ENCODE results near the gene DGUOK. TPM values are rescaled to one million over a fixed set of nuclear protein-coding genes. Genes with fewer than 3 reads are reported as not detected.

Gene DGUOK
- total and polyA plus RNA-seq, 9 donors, result 35.0 to 50.5 (median 44.9) TPM

DNA sequence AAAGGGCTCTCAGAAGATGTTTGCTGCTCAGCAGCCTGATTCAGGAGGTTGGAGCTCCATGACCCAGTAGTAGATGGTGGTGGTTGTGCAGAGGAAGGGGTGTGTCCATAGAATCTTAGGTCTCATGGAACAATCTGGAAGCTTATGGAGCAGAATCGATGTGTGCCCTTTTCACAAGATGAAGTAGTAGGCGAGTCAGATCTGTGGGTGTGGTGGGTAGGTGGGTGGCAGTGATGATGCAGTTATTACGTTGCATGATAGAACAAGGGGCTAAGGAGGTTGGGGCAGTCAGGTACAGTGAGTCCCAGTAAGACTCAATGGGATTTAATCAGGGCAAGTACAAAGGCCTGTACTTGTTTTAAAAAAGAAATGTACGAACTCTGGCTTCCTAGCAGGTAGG is 67.1 kb downstream of the DGUOK start:
- no peak overlapping the region for H3K27ac ChIP-seq (ENCODE audit: low read length)
- H3K36me3 ChIP-seq (ENCODE audit: control insufficient read depth, insufficient read depth, low read length), result peaks cover 18% of the 10 kb centered on the region
- WGBS (ENCODE audit: insufficient coverage), result 79% methylated on average over 4 of the region's 4 CpGs
- no peaks in the 10 kb centered on the region for H3K27me3 ChIP-seq (ENCODE audit: control insufficient read depth, insufficient read depth, low read length)
- H3K4me3 ChIP-seq (ENCODE audit: low read length), result no peak overlapping the region
- no peaks in the 10 kb centered on the region for H3K9me3 ChIP-seq (replicated peaks; ENCODE audit: control insufficient read depth, low read depth, low read length)
- DNase-seq, result no peak
- H3K4me1 ChIP-seq (ENCODE audit: control insufficient read depth, insufficient read depth, low read length), result no peaks in the 10 kb centered on the region

- Histone ChIP-seq H3K27ac (ENCODE audit: low read length) (no peak overlapping the region), H3K4me3 (ENCODE audit: low read length) (no peak overlapping the region), H3K9me3 (replicated peaks; ENCODE audit: control insufficient read depth, low read depth, low read length) (no peaks in the 10 kb centered on the region), H3K27me3 (ENCODE audit: control insufficient read depth, insufficient read depth, low read length) (no peaks in the 10 kb centered on the region), H3K36me3 (ENCODE audit: control insufficient read depth, insufficient read depth, low read length) (peaks cover 18% of the 10 kb centered on the region), H3K4me1 (ENCODE audit: control insufficient read depth, insufficient read depth, low read length) (no peaks in the 10 kb centered on the region)
- 80% methylated on average over 6 of the region's 8 CpGs for WGBS (ENCODE audit: insufficient coverage)
- no peak for DNase-seq
Observed at GRCh38 chr2:73994178-73994831, 67.6 kb downstream of the DGUOK start.

DNA sequence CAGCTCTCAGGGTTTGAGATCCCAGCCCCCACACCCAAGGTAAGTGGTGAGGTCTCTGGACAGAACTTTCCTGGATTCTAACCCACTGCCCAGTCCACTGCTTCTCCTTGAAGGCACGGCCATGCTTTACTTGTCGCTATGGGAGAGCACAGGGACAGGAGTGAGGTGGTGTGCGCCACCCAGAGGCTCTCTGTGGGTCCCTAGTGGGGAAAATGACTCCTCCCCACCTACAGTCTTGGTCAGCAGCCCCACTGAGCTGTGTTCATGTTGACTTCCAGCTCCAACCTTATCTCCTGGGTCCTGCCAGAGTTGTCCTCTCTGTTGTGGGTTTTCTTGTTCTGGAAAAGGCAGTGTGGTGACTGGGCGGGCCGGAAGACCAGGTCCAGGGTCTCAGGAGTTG is 69.1 kb downstream of the DGUOK start:
- no peak for DNase-seq
- Histone ChIP-seq H3K9me3 (replicated peaks; ENCODE audit: control insufficient read depth, low read depth, low read length) (no peaks in the 10 kb centered on the region), H3K27ac (ENCODE audit: low read length) (no peak overlapping the region), H3K4me1 (ENCODE audit: control insufficient read depth, insufficient read depth, low read length) (peaks cover 15% of the 10 kb centered on the region), H3K36me3 (ENCODE audit: control insufficient read depth, insufficient read depth, low read length) (peaks cover 10% of the 10 kb centered on the region), H3K27me3 (ENCODE audit: control insufficient read depth, insufficient read depth, low read length) (no peaks in the 10 kb centered on the region), H3K4me3 (ENCODE audit: low read length) (no peak overlapping the region)
- 100% methylated on average over 2 of the region's 5 CpGs for WGBS (ENCODE audit: insufficient coverage)

DNA sequence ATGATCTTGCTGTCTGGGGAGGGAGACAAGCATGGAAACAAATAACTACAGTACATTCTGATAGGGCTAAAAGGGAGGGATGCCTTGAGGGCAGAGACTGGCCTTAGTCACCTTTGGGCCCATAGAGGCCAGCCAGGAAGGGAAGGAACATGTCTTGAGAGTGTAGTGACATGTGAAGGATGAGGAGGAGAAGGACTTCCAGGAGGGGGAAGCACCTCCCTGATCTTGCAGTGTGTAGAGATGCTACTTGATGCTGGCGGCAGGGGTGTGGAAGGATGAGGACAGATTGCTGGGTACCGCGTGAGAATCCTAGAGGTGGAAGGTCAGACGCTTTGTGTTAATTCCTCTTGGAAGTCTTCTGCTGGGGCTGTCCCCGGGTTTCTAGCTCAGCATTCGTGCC is 71.1 kb downstream of the DGUOK start:
- Histone ChIP-seq H3K27me3 (ENCODE audit: control insufficient read depth, insufficient read depth, low read length) (no peaks in the 10 kb centered on the region), H3K27ac (ENCODE audit: low read length) (no peak overlapping the region), H3K4me1 (ENCODE audit: control insufficient read depth, insufficient read depth, low read length) (peaks cover 29% of the 10 kb centered on the region), H3K36me3 (ENCODE audit: control insufficient read depth, insufficient read depth, low read length) (peaks cover 10% of the 10 kb centered on the region), H3K9me3 (replicated peaks; ENCODE audit: control insufficient read depth, low read depth, low read length) (no peaks in the 10 kb centered on the region), H3K4me3 (ENCODE audit: low read length) (no peak overlapping the region)
- DNase-seq, result no peak
- WGBS (ENCODE audit: insufficient coverage), result 80% methylated on average over 5 of the region's 6 CpGs

GRCh38 chr2:73998451-73998850 is 71.8 kb downstream of the DGUOK start:
- Histone ChIP-seq H3K36me3 (ENCODE audit: control insufficient read depth, insufficient read depth, low read length) (peaks cover 5% of the 10 kb centered on the region), H3K27me3 (ENCODE audit: control insufficient read depth, insufficient read depth, low read length) (no peaks in the 10 kb centered on the region), H3K4me3 (ENCODE audit: low read length) (no peak overlapping the region), H3K4me1 (ENCODE audit: control insufficient read depth, insufficient read depth, low read length) (peaks cover 35% of the 10 kb centered on the region), H3K27ac (ENCODE audit: low read length) (no peak overlapping the region), H3K9me3 (replicated peaks; ENCODE audit: control insufficient read depth, low read depth, low read length) (no peaks in the 10 kb centered on the region)
- DNase-seq, result no peak
- 79% methylated on average over 4 of the region's 8 CpGs for WGBS (ENCODE audit: insufficient coverage)

DNA sequence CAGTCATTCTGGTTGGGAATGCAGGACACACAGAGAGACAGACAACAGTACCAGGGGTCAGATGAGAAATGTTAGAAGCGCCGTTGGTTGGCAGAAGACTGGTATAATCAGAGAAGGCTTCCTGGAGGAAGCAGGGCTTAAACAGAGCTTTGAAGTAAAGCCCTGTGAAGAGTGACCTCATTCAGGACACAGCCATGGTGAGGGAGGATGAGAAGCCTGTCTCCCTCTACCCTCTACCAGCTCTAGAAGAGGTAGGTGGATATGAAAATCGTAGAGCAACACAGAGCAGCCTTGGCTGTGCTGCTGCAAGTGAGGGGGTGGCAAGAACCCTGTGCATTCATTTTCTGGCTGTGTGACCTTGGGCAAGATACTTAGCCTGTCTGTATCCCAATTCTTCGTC is 72.3 kb downstream of the DGUOK start:
- no CpG with 5 or more reads among the region's 4 CpGs for WGBS (ENCODE audit: insufficient coverage)
- no peaks in the 10 kb centered on the region for H3K27me3 ChIP-seq (ENCODE audit: control insufficient read depth, insufficient read depth, low read length)
- no peaks in the 10 kb centered on the region for H3K9me3 ChIP-seq (replicated peaks; ENCODE audit: control insufficient read depth, low read depth, low read length)
- peaks cover 40% of the 10 kb centered on the region for H3K4me1 ChIP-seq (ENCODE audit: control insufficient read depth, insufficient read depth, low read length)
- H3K36me3 ChIP-seq (ENCODE audit: control insufficient read depth, insufficient read depth, low read length), result peaks cover 4% of the 10 kb centered on the region
- H3K4me3 ChIP-seq (ENCODE audit: low read length), result no peak overlapping the region
- no peak for DNase-seq
- no peak overlapping the region for H3K27ac ChIP-seq (ENCODE audit: low read length)

- WGBS (ENCODE audit: insufficient coverage), result 11% methylated on average over 8 of the region's 10 CpGs
- no peak for DNase-seq
- no peaks in the 10 kb centered on the region for H3K27me3 ChIP-seq (ENCODE audit: control insufficient read depth, insufficient read depth, low read length)
- H3K4me1 ChIP-seq (ENCODE audit: control insufficient read depth, insufficient read depth, low read length), result peaks cover 51% of the 10 kb centered on the region
- no peaks in the 10 kb centered on the region for H3K9me3 ChIP-seq (replicated peaks; ENCODE audit: control insufficient read depth, low read depth, low read length)
- H3K36me3 ChIP-seq (ENCODE audit: control insufficient read depth, insufficient read depth, low read length), result peaks cover 4% of the 10 kb centered on the region
- no peak overlapping the region for H3K27ac ChIP-seq (ENCODE audit: low read length)
- no peak overlapping the region for H3K4me3 ChIP-seq (ENCODE audit: low read length)
Observed at GRCh38 chr2:73999881-74000597, 73.4 kb downstream of the DGUOK start.

DNA sequence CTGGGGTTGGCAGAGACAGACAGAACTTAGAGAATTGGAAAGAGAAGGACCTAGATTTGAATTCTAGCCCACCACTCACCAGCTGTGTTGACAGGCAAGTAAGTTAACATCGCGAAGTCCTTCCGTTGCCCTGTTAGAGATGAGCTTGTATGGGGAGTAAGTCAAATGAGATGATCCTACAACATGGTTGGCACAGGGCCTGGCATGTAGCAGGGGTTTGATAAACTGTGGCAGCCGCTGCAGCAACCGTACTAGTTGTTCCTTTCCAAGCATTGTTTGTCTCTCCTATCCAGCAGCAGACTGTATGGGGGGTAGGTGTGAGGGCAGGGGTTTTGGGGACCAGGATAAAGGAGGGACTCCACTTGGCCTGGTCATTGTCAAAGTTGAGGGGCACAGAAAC is 74.0 kb downstream of the DGUOK start:
- Histone ChIP-seq H3K4me3 (ENCODE audit: low read length) (no peak overlapping the region), H3K9me3 (replicated peaks; ENCODE audit: control insufficient read depth, low read depth, low read length) (no peaks in the 10 kb centered on the region), H3K36me3 (ENCODE audit: control insufficient read depth, insufficient read depth, low read length) (peaks cover 5% of the 10 kb centered on the region), H3K27ac (ENCODE audit: low read length) (no peak overlapping the region), H3K4me1 (ENCODE audit: control insufficient read depth, insufficient read depth, low read length) (peaks cover 58% of the 10 kb centered on the region), H3K27me3 (ENCODE audit: control insufficient read depth, insufficient read depth, low read length) (no peaks in the 10 kb centered on the region)
- no peak for DNase-seq
- 63% methylated on average over 3 of the region's 5 CpGs for WGBS (ENCODE audit: insufficient coverage)

DNA sequence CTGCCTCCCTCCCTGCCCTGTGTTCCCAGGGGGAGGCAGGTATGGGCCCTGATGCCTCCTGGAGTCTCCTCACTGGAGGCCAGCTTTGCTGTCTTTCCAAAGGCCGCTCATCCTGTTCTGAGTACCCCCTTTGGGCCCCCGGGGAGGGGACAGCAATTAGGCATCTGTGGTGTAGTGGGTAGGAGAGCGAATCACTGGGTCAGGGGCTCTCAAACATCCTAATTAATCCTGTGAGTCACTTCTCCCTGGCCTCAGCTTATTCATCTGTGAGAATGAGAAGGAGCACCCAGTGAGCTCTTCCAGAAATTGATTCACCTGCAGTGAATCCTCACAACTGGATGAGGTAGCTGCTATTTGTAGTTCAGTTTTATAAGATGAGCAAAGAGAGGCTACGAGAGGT is 74.4 kb downstream of the DGUOK start:
- H3K4me1 ChIP-seq (ENCODE audit: control insufficient read depth, insufficient read depth, low read length), result peaks cover 62% of the 10 kb centered on the region
- no peak for DNase-seq
- no peaks in the 10 kb centered on the region for H3K27me3 ChIP-seq (ENCODE audit: control insufficient read depth, insufficient read depth, low read length)
- no peak overlapping the region for H3K27ac ChIP-seq (ENCODE audit: low read length)
- H3K36me3 ChIP-seq (ENCODE audit: control insufficient read depth, insufficient read depth, low read length), result peaks cover 6% of the 10 kb centered on the region
- WGBS (ENCODE audit: insufficient coverage), result 85% methylated on average over 1 of the region's 4 CpGs
- no peak overlapping the region for H3K4me3 ChIP-seq (ENCODE audit: low read length)
- no peaks in the 10 kb centered on the region for H3K9me3 ChIP-seq (replicated peaks; ENCODE audit: control insufficient read depth, low read depth, low read length)

- Histone ChIP-seq H3K27ac (ENCODE audit: low read length) (no peak overlapping the region), H3K27me3 (ENCODE audit: control insufficient read depth, insufficient read depth, low read length) (no peaks in the 10 kb centered on the region), H3K4me1 (ENCODE audit: control insufficient read depth, insufficient read depth, low read length) (peaks cover 68% of the 10 kb centered on the region), H3K36me3 (ENCODE audit: control insufficient read depth, insufficient read depth, low read length) (peaks cover 6% of the 10 kb centered on the region), H3K4me3 (ENCODE audit: low read length) (peak overlapping the region; percentile 41), H3K9me3 (replicated peaks; ENCODE audit: control insufficient read depth, low read depth, low read length) (no peaks in the 10 kb centered on the region)
- 4% methylated on average over 13 of the region's 24 CpGs for WGBS (ENCODE audit: insufficient coverage)
- no peak for DNase-seq
Observed at GRCh38 chr2:74001781-74002504, 75.3 kb downstream of the DGUOK start.
